Keratinocyte (primary cell): ENCODE results near the gene HMX3. TPM values are rescaled to one million over a fixed set of nuclear protein-coding genes. Genes with fewer than 3 reads are reported as not detected.

Experiments
- DNase-seq: peaks from one replicate; pipeline ENCODE4 v3.0.0-alpha.2; 2011; ENCODE audit warnings: low read depth, missing footprints, low spot score
- FAIRE-seq: peaks from 2 replicates; lab custom pipeline; 2011; peaks lifted over from hg19 to GRCh38; lab: Jason Lieb, UNC
- H2AFZ ChIP-seq: 2 replicates; pipeline ENCODE4 v1.6.0; 2012; ENCODE audit warnings: low read length, control low read depth, inconsistent platforms; ENCODE audit not compliant: control insufficient read depth
- H3K27ac ChIP-seq: 2 replicates; pipeline ENCODE4 v1.5.1; 2011; ENCODE audit warnings: low read length; ENCODE audit not compliant: control insufficient read depth, insufficient read depth
- H3K27me3 ChIP-seq: 3 replicates; pipeline ENCODE4 v1.6.0; 2011; ENCODE audit warnings: low read length; ENCODE audit not compliant: control insufficient read depth, insufficient read depth; ENCODE audit errors: extremely low read depth
- H3K36me3 ChIP-seq, 2 experiments: 2 replicates in 1 of 2; 3 replicates in 1 of 2; pipeline ENCODE4 v1.5.1; 2011; ENCODE audit warnings: low read length in 2 of 2, mild to moderate bottlenecking in 1 of 2; ENCODE audit not compliant: control insufficient read depth in 2 of 2, insufficient read depth in 2 of 2; ENCODE audit errors: extremely low read depth in 1 of 2
- H3K4me1 ChIP-seq: 3 replicates; pipeline ENCODE4 v1.5.1; 2011; ENCODE audit warnings: low read length; ENCODE audit not compliant: control insufficient read depth, insufficient read depth; ENCODE audit errors: extremely low read depth
- H3K4me2 ChIP-seq: 3 replicates; pipeline ENCODE4 v1.6.0; 2011; ENCODE audit warnings: low read depth, low read length; ENCODE audit not compliant: control insufficient read depth, insufficient read depth; ENCODE audit errors: extremely low read depth
- H3K4me3 ChIP-seq, 3 experiments: fragments of 200-600 bp in 1 of 3; sonication (generic) in 1 of 3; 2 replicates in 2 of 3; 3 replicates in 1 of 3; pipeline ENCODE4 v1.5.1; 2011 to 2016; ENCODE audit warnings: low read length in 3 of 3, mild to moderate bottlenecking in 3 of 3, control low read depth in 2 of 3, inconsistent platforms in 1 of 3, low read depth in 1 of 3, mixed read lengths in 1 of 3, mixed run types in 1 of 3, moderate library complexity in 1 of 3; ENCODE audit not compliant: control insufficient read depth in 2 of 3, insufficient read depth in 2 of 3; ENCODE audit errors: extremely low read depth in 1 of 3
- H3K79me2 ChIP-seq: 2 replicates; pipeline ENCODE4 v1.6.0; 2012; ENCODE audit warnings: low read length; ENCODE audit not compliant: control insufficient read depth, insufficient read depth
- H3K9ac ChIP-seq: 3 replicates; pipeline ENCODE4 v1.6.0; 2011; ENCODE audit warnings: low read length; ENCODE audit not compliant: control insufficient read depth, insufficient read depth; ENCODE audit errors: extremely low read depth
- H3K9me1 ChIP-seq: 3 replicates; pipeline ENCODE4 v1.6.0; 2011; ENCODE audit warnings: low read length; ENCODE audit not compliant: control insufficient read depth, insufficient read depth; ENCODE audit errors: extremely low read depth
- H3K9me3 ChIP-seq: 2 replicates; pipeline ENCODE4 v1.5.1; 2012; ENCODE audit warnings: low read depth, low read length; ENCODE audit not compliant: control insufficient read depth
- H4K20me1 ChIP-seq: 3 replicates; pipeline ENCODE4 v1.6.0; 2011; ENCODE audit warnings: low read length; ENCODE audit not compliant: control insufficient read depth, insufficient read depth; ENCODE audit errors: extremely low read depth
- EZH2 ChIP-seq: IDR thresholded peaks from one replicate; pipeline ENCODE4 v1.6.1; 2012; ENCODE audit warnings: inconsistent platforms, mild to moderate bottlenecking, low read length, moderate library complexity
- dilution Hi-C: fragments of 300-500 bp; cut with MboI; formaldehyde crosslinking; loops from one replicate; pipeline ENCODE4 v1.7.0; 2020; ENCODE audit warnings: low sequenced_read_pairs; ENCODE audit not compliant: extremely low pct_ligation_motif_present
- polyA plus RNA-seq, 5 experiments: library from polyadenylated mRNA; depleted of rRNA in 3 of 5; stranded (reverse) in 3 of 5; stranded (forward) in 1 of 5; unstranded in 1 of 5; fragments of >200 nt; gene quantifications; 1 replicate in 1 of 5; 2 replicates in 3 of 5; 3 replicates in 1 of 5; pipeline versions ENCODE4 v1.2.1 to v1.2.3, GENCODE V29; 2011 to 2012; ENCODE audit warnings: missing spikeins in 2 of 5, low read depth in 1 of 5, low replicate concordance in 1 of 5
- TF ChIP-seq, protein P1 (sequence below), 3 experiments: IDR thresholded peaks in 1 of 3; conservative IDR thresholded peaks in 1 of 3; optimal IDR thresholded peaks in 1 of 3; 2 replicates in 2 of 3; 3 replicates in 1 of 3; pipeline versions ENCODE3 to v1.5.1; 2011; ENCODE audit warnings: low read length in 3 of 3, mild to moderate bottlenecking in 3 of 3, moderate library complexity in 2 of 3, control low read depth in 1 of 3, inconsistent platforms in 1 of 3; ENCODE audit not compliant: insufficient read depth in 2 of 3; ENCODE audit errors: extremely low read depth in 1 of 3

Gene HMX3
- polyA plus RNA-seq, 1 donor (not counting 4 experiments of a cell fraction or from before 2014, with no cell fraction given) = not detected

DNA sequence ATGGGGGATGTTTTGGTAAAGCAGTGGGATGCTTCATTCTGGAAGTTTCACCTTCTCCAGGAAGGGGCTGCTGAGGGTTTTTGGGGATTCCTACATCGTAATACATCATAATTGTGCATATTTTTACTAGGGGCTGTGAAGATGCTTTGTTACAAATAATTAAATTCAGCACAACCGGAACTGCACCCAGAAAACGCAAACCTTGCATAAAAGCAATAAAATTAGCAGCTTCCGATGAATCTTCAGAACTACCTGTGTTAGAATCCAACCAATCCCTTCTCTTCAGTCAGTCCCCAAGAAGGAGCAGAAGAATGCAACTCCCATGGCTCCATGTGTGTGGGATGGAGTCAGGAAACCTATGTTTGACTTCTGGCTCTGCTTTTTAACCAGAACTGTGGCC lies 48.4 kb upstream of the HMX3 start:
- H3K36me3 ChIP-seq = no peaks in the 10 kb centered on the region
- FAIRE-seq (no peak), DNase-seq (no peak)
- no peaks in the 10 kb centered on the region for H3K27me3 ChIP-seq
- dilution Hi-C loops = no loop called here
- no peak overlapping the region for H3K4me2 ChIP-seq
- no peak overlapping the region for H3K9ac ChIP-seq
- no peaks in the 10 kb centered on the region for H3K9me3 ChIP-seq
- H4K20me1 ChIP-seq = no peaks in the 10 kb centered on the region
- H3K79me2 ChIP-seq = no peaks in the 10 kb centered on the region
- no peak overlapping the region for H2AFZ ChIP-seq
- no peaks in the 10 kb centered on the region for H3K4me1 ChIP-seq
- H3K4me3 ChIP-seq = no peak overlapping the region
- no peaks in the 10 kb centered on the region for H3K9me1 ChIP-seq
- no peak overlapping the region for H3K27ac ChIP-seq
- TF ChIP-seq, protein P1, sequence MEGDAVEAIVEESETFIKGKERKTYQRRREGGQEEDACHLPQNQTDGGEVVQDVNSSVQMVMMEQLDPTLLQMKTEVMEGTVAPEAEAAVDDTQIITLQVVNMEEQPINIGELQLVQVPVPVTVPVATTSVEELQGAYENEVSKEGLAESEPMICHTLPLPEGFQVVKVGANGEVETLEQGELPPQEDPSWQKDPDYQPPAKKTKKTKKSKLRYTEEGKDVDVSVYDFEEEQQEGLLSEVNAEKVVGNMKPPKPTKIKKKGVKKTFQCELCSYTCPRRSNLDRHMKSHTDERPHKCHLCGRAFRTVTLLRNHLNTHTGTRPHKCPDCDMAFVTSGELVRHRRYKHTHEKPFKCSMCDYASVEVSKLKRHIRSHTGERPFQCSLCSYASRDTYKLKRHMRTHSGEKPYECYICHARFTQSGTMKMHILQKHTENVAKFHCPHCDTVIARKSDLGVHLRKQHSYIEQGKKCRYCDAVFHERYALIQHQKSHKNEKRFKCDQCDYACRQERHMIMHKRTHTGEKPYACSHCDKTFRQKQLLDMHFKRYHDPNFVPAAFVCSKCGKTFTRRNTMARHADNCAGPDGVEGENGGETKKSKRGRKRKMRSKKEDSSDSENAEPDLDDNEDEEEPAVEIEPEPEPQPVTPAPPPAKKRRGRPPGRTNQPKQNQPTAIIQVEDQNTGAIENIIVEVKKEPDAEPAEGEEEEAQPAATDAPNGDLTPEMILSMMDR (optimal IDR thresholded peaks at IDR 0.05 in 1 of 3, IDR thresholded peaks at IDR 0.05 in 1 of 3, conservative IDR thresholded peaks at IDR 0.05 in 1 of 3; ENCODE audit: extremely low read depth in 1 of 3, insufficient read depth in 2 of 3, low read length in 3 of 3) = no peak
- no peak for TF ChIP-seq EZH2

DNA sequence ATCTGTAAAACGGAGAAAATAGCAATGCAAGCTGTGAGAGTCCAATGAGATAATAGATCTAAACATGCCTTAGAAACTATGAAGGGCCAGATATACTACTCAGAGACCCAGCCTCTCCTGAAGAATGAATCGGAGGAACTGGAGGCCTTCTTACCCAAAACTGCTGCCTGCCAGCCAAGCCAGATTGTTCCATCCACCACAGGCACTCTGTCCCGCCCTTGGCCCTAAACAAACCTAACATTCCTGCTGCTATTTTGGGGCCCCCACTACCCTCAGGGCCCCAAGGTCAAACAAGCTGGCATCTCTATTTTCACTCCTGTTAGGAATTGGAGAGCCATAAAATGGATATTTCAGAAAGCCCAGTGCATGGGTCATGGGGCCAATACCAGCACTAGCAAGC lies 48.0 kb upstream of the HMX3 start:
- no peaks in the 10 kb centered on the region for H3K9me1 ChIP-seq
- TF ChIP-seq, protein P1 (optimal IDR thresholded peaks at IDR 0.05 in 1 of 3, IDR thresholded peaks at IDR 0.05 in 1 of 3, conservative IDR thresholded peaks at IDR 0.05 in 1 of 3; ENCODE audit: extremely low read depth in 1 of 3, insufficient read depth in 2 of 3, low read length in 3 of 3) = no peak
- TF ChIP-seq EZH2 = no peak
- no peak overlapping the region for H2AFZ ChIP-seq
- no peak for DNase-seq
- H4K20me1 ChIP-seq = no peaks in the 10 kb centered on the region
- H3K4me1 ChIP-seq = no peaks in the 10 kb centered on the region
- H3K4me3 ChIP-seq = no peak overlapping the region
- no peaks in the 10 kb centered on the region for H3K79me2 ChIP-seq
- no peaks in the 10 kb centered on the region for H3K36me3 ChIP-seq
- no peak overlapping the region for H3K27ac ChIP-seq
- no peak overlapping the region for H3K9ac ChIP-seq
- H3K4me2 ChIP-seq = no peak overlapping the region
- no peaks in the 10 kb centered on the region for H3K9me3 ChIP-seq
- no peaks in the 10 kb centered on the region for H3K27me3 ChIP-seq
- dilution Hi-C loops = no loop called here
- FAIRE-seq = no peak
